AG04450 (cell line): ENCODE results near the gene ANO10. TPM values are rescaled to one million over a fixed set of nuclear protein-coding genes. Genes with fewer than 3 reads are reported as not detected.
"Not testable (repeated sequence)": the region's sequence is repeated elsewhere in the genome, so short reads cannot be mapped to it uniquely, and the experiment has no call there.

Experiments
- CTCF ChIA-PET: fragments of 300-600, 350-600 bp; formaldehyde crosslinking; extraction: SDS; loops from one replicate; lab custom pipeline; 2022; ENCODE audit warnings: antibody characterized with exemption, inconsistent platforms; lab: Charles Lee
- POLR2A ChIA-PET: fragments of 350-600 bp; formaldehyde crosslinking; extraction: SDS; loops from one replicate; lab custom pipeline; 2021; ENCODE audit warnings: antibody characterized with exemption, inconsistent platforms; lab: Yijun Ruan, JAX
- DNase-seq: peaks from one replicate; pipeline ENCODE4 v3.0.0-alpha.2; 2011; ENCODE audit warnings: low read depth, low spot score
- H3K27ac ChIP-seq: one replicate; pipeline ENCODE4 v1.5.1; 2012; ENCODE audit warnings: low read depth, low read length, control low read depth
- H3K27me3 ChIP-seq: one replicate; pipeline ENCODE4 v1.6.0; 2012; ENCODE audit warnings: low read length; ENCODE audit not compliant: control insufficient read depth, insufficient read depth
- H3K4me3 ChIP-seq: 2 replicates; pipeline ENCODE4 v1.5.1; 2011; ENCODE audit warnings: mild to moderate bottlenecking, low read depth, low read length, control low read depth
- H3K9me3 ChIP-seq: 2 replicates; pipeline ENCODE4 v1.5.1; 2012; ENCODE audit warnings: low read length; ENCODE audit not compliant: control insufficient read depth, insufficient read depth
- CTCF ChIP-seq: IDR thresholded peaks from 2 replicates; pipeline ENCODE4 v1.5.1; 2011; ENCODE audit warnings: low read depth, low read length, control low read depth, inconsistent platforms
- polyA plus RNA-seq: library from polyadenylated mRNA; depleted of rRNA; stranded (reverse); fragments of >200 nt; gene quantifications from 2 replicates; pipeline ENCODE4 v1.2.3, GENCODE V29; 2011

ANO10 gene
- polyA plus RNA-seq, 1 experiment = 87.1 TPM

- H3K9me3 ChIP-seq = no peaks in the 10 kb centered on the region
- H3K4me3 ChIP-seq = no peak overlapping the region
- CTCF ChIA-PET = no interaction called here
- POLR2A ChIA-PET = no interaction called here
- no peak for DNase-seq
- H3K27ac ChIP-seq = no peak overlapping the region
- no peaks in the 10 kb centered on the region for H3K27me3 ChIP-seq
- TF ChIP-seq CTCF = no peak
Observed at GRCh38 chr3:43549626-43550290, 72.1 kb downstream of the ANO10 start.

GRCh38 chr3:43544277-43544676 lies 77.5 kb downstream of the ANO10 start:
- CTCF ChIA-PET = interaction anchor here (0.6 to 2.4 kb wide), 24 partner anchors 9 to 798 kb away, joined by 3 to 16 read pairs (median 3); no protein-coding TSS in a partner anchor
- DNase-seq, H3K9me3 ChIP-seq, H3K27me3 ChIP-seq, POLR2A ChIA-PET, H3K27ac ChIP-seq, H3K4me3 ChIP-seq: not testable (repeated sequence)
- peak; percentile 42 for TF ChIP-seq CTCF

GRCh38 chr3:43542328-43543043 lies 79.3 kb downstream of the ANO10 start:
- Histone ChIP-seq H3K27me3 (no peaks in the 10 kb centered on the region), H3K27ac (no peak overlapping the region), H3K4me3 (no peak overlapping the region), H3K9me3 (no peaks in the 10 kb centered on the region)
- no peak for DNase-seq
- CTCF ChIA-PET = interaction anchor here (0.5 to 1.2 kb wide), 4 partner anchors 12 to 535 kb away, joined by 3 to 4 read pairs (median 3); no protein-coding TSS in a partner anchor
- no peak for TF ChIP-seq CTCF
- POLR2A ChIA-PET = no interaction called here

- POLR2A ChIA-PET = no interaction called here
- Histone ChIP-seq H3K27ac (no peak overlapping the region), H3K4me3 (no peak overlapping the region), H3K9me3 (no peaks in the 10 kb centered on the region), H3K27me3 (no peaks in the 10 kb centered on the region)
- no peak for DNase-seq
- CTCF ChIA-PET = interaction anchor here (1.0 kb wide), 1 partner anchor 385 kb away, joined by 3 read pairs; no protein-coding TSS in a partner anchor
- TF ChIP-seq CTCF = no peak
Observed at GRCh38 chr3:43540624-43541023, 81.2 kb downstream of the ANO10 start.

GRCh38 chr3:43539321-43539720 lies 82.5 kb downstream of the ANO10 start:
- ChIA-PET POLR2A (no interaction called here), CTCF (no interaction called here)
- Histone ChIP-seq H3K4me3 (no peak overlapping the region), H3K27me3 (no peaks in the 10 kb centered on the region), H3K27ac (no peak overlapping the region), H3K9me3 (no peaks in the 10 kb centered on the region)
- no peak for TF ChIP-seq CTCF
- DNase-seq = no peak
